Right renal cortex interstitium (tissue), 3 donors: ENCODE data around the gene KRTAP10-8. TPM values are rescaled to one million over a fixed set of nuclear protein-coding genes. Genes with fewer than 3 reads are reported as not detected.
"Not testable (repeated sequence)": the region's sequence is repeated elsewhere in the genome, so short reads cannot be mapped to it uniquely, and the experiment has no call there.

Source experiments
- DNase-seq, 3 donors: peaks; one replicate each; pipeline ENCODE4 v3.0.0-alpha.2; 2013; ENCODE audit warnings: low read depth in 3 of 3, low spot score in 2 of 3
- polyA plus RNA-seq, 3 donors: library from polyadenylated mRNA; unstranded; fragments of 120-200 nt; gene quantifications; one replicate each; pipeline ENCODE4 v1.2.1, GENCODE V29; 2013; ENCODE audit not compliant: insufficient read length in 3 of 3

The KRTAP10-8 gene
- polyA plus RNA-seq, 3 donors, result not detected

DNA sequence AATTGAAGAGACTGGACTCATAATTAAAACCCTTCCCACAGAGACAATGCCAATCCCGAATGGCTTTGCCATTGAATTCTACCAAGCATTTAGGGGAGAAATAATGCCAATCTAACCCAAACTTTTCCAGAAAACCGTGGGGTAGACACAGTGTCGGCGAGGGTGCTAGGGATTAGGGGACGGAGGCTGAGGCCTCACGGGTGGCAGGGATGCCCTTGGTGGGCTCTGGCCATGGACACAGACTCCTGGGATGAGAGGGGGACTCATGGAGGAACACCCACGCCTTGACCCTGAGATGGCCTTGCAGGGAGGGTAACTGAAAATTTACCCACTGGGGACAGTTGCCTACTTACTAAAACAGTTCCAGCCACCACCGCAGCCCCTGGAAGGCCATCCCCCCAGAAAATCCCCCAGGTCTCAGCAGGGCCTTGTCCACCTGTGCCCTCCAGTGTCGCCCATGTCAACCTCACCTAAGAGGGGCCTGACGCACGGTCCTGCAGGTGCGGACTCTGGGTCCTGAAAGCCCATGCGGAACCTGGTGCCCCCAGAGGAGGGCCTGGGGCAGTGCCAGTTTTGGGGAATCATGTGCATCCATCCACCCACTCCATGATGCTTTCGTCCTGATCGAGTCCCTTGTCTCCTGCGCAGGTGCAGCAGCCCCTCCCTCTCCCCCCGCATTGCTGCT lies 33.4 kb upstream of the KRTAP10-8 start:
- no peak for DNase-seq

DNA sequence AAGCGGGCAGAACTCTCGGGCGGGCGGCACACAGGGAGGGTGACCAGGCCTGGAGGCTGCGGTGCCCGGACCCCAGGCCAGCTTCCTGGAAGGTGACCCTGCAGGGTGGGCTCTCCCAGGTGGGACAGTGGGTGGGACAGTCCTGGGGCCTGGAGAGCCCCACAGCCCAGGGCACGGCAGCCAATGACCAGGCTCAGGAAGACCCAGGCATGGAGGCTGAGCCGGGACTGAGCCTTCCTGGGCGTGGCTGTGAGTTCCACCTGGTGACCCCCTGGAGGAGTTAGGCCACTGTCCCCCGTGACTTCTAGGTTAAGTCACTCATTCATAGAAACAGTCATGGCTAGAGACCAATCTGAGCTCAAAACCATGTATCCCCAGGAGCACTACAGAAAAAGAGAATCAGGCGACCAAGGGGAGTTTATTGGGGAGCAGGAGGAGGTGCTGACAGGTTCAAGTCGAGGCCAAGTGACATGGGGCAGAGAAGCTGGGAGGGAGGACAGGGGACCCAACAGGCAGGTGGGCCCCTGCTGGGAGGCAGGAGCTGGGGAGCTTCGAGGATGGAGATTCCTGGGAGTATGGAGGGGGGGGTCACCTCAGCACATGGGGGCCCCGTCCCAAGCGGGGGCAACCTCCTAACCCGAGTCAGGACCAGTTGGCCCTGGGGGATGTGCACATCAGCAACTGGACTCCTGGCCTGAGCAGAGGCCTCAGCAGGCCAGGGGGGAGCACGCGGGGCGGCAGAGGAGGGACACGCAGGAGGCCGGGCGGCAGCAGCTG lies 32.6 kb upstream of the KRTAP10-8 start:
- DNase-seq, result no peak

DNA sequence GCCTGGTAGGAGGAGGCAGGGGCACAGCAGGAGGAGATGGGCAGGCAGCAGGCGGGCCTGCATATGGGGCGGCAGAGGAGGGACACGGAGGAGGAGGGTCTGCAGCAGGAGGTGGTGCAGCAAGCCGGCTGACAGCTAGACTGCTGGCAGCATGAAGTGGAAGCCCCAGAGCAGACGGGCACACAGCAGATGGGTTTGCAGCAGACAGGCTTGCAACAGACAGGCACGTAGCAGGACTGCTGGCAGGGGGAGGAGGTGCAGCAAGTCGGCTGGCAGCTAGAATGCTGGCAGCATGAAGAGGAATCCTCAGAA lies 32.1 kb upstream of the KRTAP10-8 start:
- DNase-seq, result no peak

DNA sequence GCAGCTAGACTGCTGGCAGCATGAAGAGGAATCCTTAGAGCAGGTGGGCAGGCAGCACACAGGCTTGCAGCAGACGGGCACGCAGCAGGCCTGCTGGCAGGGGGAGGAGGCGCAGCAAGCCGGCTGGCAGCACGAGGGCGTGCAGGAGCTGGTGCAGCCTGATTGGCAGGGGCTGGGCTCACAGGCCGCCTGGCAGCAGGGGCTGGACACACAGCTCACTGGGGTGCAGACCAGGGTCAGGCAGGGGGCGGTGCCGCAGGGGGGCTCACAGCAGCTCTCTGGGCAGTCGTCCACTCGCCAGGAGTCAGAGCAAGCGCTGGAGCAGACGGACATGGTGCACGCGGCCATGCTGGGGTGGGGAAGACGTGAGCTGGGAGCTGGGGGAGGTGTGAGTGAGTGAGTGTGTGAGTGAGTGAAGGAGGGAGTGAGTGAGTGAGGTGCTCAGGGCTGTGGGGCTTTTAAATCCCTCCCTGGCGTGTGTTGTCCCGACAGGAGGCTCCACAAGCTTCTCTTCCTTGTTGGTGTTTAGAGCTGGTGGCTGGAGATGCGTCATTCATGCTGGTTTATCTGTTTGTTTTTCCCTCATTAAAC lies 31.6 kb upstream of the KRTAP10-8 start, which contains the start of gene KRTAP10-5:
Gene KRTAP10-5 (minus strand): TSS at position 374 of the 591 bp plus-strand sequence. CDS start 26 bp downstream, at position 348.
- DNase-seq, result not testable (repeated sequence)

DNA sequence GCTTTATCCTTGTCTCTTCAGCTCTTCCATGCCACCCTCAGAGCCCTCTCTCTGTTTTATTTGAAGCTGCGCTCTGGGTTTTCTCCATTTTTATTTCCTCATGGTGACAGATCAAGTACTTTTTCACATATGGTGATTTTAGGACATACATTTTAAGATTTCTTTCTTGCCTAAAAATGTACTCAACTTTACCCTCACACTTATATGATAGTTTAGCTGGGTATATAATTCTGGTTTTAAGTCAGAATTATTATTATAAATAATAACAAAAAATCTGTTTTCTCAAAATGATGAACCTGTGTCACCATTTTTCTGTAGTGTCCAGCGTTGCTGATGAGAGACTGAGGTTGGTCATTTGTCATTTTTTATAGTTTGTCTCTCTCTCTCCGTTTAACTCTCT lies 30.7 kb upstream of the KRTAP10-8 start:
- DNase-seq, result no peak

DNA sequence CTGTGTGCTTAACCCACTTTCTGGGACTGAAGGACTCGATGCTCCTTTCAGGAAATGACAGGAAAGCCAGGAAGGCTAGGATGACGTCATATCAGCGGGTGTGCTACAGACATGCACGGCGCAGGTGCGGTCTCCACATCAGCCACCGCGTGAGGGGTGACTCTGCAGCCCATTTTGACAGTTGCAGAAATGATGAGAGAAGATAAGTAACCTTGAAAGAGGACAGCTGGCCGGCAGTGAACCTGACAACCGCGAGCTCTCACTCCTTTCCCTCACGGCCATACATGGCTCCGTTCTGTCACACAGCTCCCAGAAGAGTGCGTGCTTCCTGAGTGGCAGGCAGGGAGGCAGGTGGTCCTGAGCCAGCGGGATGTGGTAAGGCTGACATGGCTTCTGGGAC lies 29.8 kb upstream of the KRTAP10-8 start:
- no peak for DNase-seq

DNA sequence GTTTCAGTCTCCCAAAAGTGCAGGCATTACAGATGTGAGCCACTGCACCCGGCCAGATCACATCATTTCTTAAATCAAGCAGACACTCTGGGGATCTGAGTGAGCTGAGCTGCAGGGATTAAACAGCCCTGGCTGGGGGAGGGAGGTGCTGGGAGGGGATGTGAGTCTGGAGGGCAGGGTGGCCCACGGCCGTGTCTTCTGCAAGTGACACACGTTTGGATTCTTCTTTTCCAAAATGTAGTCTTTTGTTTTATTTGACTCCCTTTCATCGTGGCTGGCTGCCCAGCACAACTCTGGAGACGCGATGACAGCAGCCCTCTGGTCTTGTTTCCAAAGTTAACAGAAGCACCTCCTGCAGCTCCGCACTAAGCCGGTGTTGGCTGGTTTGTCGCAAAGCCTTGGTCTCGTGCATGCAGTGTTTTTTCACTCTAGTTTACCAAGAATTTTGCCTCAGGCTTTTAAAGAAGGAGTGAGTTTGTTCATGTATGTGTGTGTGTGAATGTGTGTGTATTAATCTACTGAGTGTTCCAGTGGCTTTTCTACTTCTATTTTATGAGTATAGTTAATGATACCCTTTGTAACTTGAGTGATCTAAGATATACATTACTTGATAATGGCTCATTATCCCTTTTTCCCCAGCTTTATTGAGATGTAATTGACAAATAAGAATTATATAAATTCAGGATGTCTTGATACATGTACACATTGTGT lies 28.6 kb upstream of the KRTAP10-8 start:
- DNase-seq, result no peak

DNA sequence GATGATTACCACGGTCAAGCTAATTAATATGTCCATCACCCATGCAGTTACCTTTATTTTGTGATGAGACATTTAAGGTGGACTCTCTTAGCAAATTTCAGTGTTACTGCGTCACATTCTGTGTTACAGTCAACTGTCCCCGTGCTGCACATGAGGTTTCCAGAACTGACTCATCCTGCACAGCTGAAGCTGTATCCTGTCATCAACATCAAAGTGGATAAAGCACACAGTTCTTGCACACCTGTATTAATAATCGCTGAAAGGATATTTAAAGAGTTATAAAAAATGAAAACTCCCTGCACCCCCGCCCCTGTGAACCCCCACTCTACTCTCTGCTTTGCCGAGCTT lies 28.1 kb upstream of the KRTAP10-8 start:
- no peak for DNase-seq

DNA sequence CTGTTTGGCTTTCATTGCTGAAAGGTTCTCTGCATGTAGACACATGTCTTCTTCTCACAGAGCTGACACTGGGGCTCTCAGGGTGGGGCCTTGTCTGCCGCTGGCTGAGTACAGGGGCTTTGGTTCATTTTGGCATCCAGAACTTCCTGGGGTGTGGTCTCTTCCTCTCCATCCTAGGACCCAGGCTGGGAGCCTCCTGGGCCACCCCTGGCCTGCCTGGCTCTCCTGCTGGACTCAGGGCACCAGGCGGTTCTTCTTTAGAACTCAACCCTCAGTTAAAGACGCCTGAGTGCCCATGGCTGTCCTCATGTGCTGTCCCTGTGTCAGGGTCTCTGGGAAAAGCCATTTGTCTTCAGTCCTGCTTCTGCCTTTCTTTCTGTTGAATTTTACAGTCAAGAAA lies 26.0 kb upstream of the KRTAP10-8 start:
- DNase-seq, result no peak

DNA sequence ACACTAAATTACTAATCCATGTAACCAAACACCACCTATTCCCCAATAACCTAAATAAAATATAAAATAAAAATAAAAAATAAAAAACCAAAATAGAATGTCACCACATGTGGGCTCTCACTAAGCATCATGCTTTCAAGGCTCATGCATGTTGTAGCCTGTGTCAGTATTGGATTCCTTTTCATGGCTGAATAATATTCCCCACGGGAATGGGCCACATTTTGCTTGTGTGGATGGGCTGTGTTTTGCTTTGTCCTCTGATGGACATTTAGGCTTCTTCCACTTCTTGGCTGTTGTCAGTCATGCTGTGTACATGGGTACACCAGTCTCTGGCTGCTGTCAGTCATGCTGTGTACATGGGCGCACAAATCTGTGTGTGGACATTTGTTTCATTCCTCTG lies 22.8 kb upstream of the KRTAP10-8 start:
- DNase-seq, result no peak

DNA sequence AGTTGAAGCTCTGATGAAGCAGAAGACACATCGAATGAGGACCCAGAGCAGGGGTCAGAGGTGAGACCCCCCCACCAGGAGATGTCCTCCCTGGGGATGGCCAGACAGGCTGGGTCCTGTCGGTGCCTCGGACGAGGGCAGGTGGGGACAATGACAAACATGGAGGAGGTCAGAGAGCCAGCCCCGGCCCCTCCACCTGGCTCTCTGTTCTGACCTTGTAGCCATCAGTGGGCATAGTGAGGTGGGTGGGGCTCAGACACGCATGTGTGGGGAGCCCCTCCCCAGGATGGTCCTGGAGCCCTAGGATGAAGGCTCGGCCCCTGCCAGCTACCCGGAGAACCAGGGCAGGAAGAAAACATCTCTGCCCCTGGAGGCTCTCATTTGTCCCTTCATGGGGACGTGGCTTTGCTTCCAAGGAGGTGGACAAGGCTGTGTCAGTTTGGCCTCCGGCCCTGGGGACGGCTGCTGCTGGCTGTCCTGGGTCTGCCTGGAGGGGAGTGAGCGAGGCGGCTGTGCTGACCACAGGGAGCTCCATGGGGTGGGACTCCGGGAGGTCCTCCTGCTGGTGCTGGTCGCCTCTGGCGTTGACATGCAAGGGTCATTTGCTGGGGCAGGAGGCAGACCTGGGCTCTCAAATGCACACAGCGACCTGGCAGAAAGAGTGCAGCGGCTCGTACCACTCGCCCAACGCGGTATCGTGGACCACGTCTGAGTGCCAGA lies 22.1 kb upstream of the KRTAP10-8 start:
- DNase-seq, result no peak

DNA sequence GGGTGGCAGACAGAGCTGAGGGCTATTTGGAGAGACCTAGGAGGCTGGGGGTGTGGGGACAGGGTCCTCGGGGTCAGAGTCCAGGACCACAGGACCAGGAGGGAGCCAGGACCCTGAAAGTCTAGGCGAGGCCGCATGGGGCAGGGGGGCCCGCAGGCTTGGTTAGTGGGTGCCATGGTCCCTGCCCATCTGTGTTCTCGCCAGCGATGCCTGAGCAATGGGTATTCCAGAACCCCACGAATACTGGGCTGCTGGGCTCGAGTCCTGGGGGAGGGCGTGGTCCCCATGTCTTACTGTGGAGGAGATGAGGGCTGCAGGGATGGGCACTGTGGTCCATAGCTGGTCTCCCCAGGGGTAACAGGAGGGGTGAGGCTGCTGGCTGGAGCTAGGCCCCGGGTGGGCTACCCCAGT lies 21.6 kb upstream of the KRTAP10-8 start:
- DNase-seq, result no peak

DNA sequence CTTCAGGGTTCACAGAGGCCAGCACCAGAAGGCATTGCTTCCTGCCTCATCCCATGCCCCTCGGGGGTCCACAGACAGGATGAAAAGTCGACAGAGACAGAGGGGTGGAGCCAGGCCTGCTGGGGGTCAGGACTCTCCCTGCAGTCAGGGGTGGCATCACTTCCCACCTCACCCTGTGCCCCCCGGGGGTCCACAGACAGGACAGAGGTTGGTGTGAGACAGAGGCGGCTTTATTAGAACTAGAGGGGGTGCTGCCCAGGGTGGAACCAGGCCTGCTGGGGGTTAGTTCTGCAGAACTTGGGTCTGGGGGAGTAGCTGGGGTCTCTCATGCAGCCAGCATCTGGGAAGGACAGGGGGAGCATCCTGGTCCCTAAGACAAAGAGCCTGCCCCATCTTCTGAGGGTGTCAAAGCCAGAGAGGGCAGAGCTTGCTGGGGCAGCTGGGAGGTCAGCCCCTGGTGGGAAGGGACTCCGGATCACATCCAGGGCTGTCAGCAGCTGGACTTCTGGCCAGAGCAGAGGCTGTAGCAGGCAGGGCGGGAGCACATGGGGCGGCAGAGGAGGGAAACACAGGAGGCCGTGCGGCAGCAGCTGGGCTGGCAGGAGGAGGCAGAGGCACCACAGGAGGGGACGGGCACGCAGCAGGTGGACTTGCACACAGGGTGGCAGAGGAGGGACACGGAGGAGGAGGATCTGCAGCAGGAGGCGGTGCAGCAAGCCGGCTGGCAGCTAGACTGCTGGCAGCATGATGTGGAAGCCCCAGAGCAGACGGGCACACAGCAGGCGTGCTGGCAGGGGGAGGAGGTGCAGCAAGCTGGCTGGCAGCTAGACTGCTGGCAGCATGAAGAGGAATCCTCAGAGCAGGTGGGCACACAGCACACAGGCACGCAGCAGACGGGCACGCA lies 20.7 kb upstream of the KRTAP10-8 start:
- not testable (repeated sequence) for DNase-seq

DNA sequence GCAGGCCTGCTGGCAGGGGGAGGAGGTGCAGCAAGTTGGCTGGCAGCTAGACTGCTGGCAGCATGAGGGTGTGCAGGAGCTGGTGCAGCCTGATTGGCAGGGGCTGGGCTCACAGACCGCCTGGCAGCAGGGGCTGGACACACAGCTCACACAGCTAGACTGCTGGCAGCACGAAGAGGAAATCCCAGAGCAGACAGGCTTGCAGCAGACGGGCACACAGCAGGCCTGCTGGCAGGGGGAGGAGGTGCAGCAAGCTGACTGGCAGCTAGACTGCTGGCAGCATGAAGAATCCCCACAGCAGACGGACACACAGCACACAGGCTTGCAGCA lies 20.1 kb upstream of the KRTAP10-8 start:
- DNase-seq, result not testable (repeated sequence)

DNA sequence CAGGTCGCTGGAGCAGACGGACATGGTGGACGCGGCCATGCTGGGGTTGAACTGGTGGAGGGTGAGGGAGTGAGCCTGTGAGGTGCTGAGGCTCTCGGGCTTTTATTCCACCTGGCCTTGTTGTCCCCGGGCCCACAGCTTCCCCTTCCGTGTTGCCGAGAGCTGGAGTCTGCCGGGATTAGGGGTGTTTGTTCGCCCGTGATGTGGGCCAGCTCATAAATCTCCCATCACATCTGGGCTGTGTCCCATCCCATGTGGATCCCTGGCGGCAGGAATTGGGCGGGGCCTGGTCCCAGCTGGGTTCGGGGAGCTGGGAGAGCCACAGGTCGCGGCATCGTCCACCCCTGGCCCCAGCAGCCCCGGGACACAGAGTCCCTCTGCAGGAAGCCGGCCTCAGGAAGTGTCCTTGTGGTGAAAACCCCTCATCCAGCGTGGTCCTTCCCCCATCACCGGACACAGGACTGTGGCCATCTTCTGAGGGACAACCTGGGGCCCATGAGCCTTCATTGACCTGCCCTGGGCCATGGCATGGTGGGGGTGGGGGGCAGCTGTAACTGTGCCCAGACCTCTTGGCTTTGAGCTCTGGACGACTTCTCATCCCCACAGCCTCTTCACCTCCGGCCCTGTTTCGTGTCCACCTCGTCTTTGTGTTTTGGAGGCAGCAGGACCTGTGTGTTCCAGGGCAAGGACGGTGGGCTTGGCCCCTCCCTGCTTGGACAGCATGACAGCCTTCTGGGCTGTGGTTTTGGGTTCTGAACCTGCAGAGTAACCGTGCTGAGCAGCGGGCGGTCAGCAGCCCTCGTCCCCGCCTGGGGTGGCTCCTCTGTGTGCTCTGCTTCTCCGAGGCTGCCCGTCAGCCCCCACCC lies 19.2 kb upstream of the KRTAP10-8 start, which contains the start of gene KRTAP10-6:
Gene KRTAP10-6 (minus strand): TSS at position 60 of the 866 bp plus-strand sequence. CDS start 21 bp downstream, at position 39.
- DNase-seq, result no peak

DNA sequence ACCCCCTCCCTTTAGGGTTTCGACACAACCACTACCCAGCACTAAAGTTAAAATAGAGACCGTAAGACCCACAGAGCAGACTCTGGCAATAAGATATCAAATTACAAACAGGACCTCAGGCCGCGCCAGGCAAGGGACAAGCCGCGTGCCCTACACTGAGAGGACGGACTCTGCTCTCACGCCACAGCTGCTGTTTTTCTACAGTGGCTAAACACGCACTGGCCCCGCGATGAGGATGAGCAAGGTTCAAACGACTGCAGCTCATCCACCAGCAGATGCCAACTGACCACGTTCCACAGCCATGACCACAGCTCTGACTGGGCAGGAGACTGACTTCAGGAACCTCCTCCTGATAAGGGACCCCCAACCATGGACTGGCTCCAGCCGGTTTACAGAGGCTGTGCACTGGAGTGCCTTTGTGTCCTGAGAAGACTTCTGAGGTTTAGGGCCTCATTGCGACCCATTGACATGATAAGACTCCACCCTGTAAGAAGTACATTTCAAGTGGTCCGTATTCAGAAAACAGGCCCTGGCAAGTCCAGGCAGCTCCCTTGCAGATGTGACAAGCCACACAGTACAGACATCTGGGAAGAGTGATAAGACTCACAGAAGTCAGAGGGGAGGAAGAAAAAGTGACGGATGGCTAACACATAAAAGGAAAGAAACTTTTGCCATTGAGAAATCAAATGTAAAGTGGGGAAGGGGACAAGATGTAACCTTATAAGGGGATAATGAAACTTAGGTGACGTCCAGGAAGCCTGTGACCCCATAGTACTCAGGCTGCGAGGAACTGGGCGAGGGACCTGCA lies 18.1 kb upstream of the KRTAP10-8 start:
- DNase-seq, result no peak

DNA sequence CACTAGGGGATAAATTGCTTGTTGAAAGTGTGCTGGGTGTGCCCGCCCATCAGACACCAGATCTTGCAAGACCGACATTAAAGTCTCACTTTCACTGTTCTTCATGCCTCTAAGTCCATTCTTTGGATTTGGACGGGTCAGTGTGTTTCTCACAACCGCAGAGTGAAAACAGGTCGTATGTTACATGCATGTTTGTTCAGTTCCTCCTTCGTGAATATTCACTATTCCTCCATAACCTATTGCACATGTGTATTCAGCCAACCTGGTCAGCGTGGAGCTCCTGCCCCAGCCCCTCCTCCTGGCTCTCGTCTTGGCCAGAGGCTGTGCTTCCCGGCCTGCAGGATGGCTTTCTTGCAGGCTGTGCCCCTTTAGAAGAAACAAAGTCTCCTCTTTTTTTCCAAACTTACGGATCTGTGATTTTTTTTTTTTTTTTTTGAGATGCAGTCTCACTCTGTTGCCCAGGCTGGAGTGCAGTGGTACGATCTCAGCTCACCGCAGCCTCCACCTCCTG lies 17.4 kb upstream of the KRTAP10-8 start:
- no peak for DNase-seq

DNA sequence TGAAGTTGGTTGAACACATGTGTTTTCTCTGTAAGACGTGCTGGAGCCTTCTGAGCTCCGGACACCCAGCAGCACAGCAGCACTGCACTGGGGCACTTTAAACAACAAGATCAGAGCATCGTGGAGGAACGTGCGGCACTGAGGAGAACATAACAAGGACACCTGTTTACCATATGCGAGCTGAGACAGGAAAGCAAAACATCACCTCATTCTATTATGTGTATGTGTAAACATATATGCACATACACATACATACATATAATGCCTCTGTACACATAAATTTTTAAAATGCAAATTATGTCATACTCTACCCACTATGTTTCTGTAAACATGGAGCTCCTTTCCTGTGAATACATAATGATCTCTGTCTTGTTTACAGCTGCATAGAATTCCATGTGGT lies 16.4 kb upstream of the KRTAP10-8 start:
- no peak for DNase-seq
